Smooth muscle cell (in vitro differentiated cells): ENCODE results near the gene GLRX. TPM values are rescaled to one million over a fixed set of nuclear protein-coding genes. Genes with fewer than 3 reads are reported as not detected.

ENCODE experiments used
- DNase-seq: peaks from one replicate; lab custom pipeline; 2025; ENCODE audit not compliant: unreplicated experiment; lab: John Stamatoyannopoulos, UW
- H2AFZ ChIP-seq: fragments of 200-600 bp; sonication (generic); 2 replicates; pipeline ENCODE4 v1.6.0; 2016; ENCODE audit warnings: antibody characterized with exemption, low read depth, mild to moderate bottlenecking
- H3F3A ChIP-seq: fragments of 200-600 bp; sonication (generic); 2 replicates; pipeline ENCODE4 v1.6.0; 2017; ENCODE audit warnings: antibody characterized with exemption, low read depth
- H3K27ac ChIP-seq: fragments of 200-600 bp; sonication (generic); 2 replicates; pipeline ENCODE4 v1.5.1; 2016; ENCODE audit warnings: low read depth, mild to moderate bottlenecking
- H3K27me3 ChIP-seq: fragments of 200-600 bp; sonication (generic); 2 replicates; pipeline ENCODE4 v1.6.1; 2016; ENCODE audit warnings: low read depth, mild to moderate bottlenecking
- H3K36me3 ChIP-seq: fragments of 200-600 bp; sonication (generic); 2 replicates; pipeline ENCODE4 v1.5.1; 2016; ENCODE audit warnings: low read depth
- H3K4me1 ChIP-seq: fragments of 200-600 bp; sonication (generic); 2 replicates; pipeline ENCODE4 v1.5.1; 2016; ENCODE audit warnings: low read depth
- H3K4me2 ChIP-seq: fragments of 200-600 bp; sonication (generic); 2 replicates; pipeline ENCODE4 v1.6.0; 2016; ENCODE audit warnings: mild to moderate bottlenecking
- H3K4me3 ChIP-seq: fragments of 200-600 bp; sonication (generic); 2 replicates; pipeline ENCODE4 v1.5.1; 2016; ENCODE audit warnings: mild to moderate bottlenecking
- H3K79me2 ChIP-seq: fragments of 200-600 bp; sonication (generic); 2 replicates; pipeline ENCODE4 v1.6.0; 2016; ENCODE audit warnings: low read depth, mild to moderate bottlenecking
- H3K9ac ChIP-seq: fragments of 200-600 bp; sonication (generic); 2 replicates; pipeline ENCODE4 v1.6.0; 2016; ENCODE audit warnings: low read depth
- H3K9me3 ChIP-seq: fragments of 200-600 bp; sonication (generic); replicated peaks from 2 replicates; pipeline ENCODE4 v1.5.1; 2016; ENCODE audit warnings: low read depth
- H4K20me1 ChIP-seq: fragments of 200-600 bp; sonication (generic); 2 replicates; pipeline ENCODE4 v1.6.0; 2016; ENCODE audit warnings: low read depth
- WGBS: methylation state at CpG from one replicate; pipeline ENCODE4 v1.1.7; 2016; ENCODE audit warnings: low lambda C conversion rate; 5-methylcytosine and 5-hydroxymethylcytosine counted together
- polyA plus RNA-seq: library from polyadenylated mRNA; unstranded; fragments of >200 nt; fragmentation: Nextera tagmentation; extraction: Ambion mirVana; gene quantifications from 2 replicates; pipeline ENCODE4 v1.2.1, GENCODE V29; 2016
- total RNA-seq: library from RNA; depleted of rRNA; stranded (reverse); fragments of >200 nt; gene quantifications from 2 replicates; pipeline ENCODE4 v1.2.3, GENCODE V29; 2014
- TF ChIP-seq, protein P1 (sequence below): fragments of 200-600 bp; sonication (generic); IDR thresholded peaks from 2 replicates; pipeline ENCODE4 v1.5.1; 2017; ENCODE audit warnings: borderline replicate concordance, mild to moderate bottlenecking, antibody characterized with exemption; ENCODE audit not compliant: insufficient read depth, poor library complexity, severe bottlenecking

GLRX gene
- total and polyA plus RNA-seq, 2 experiments from 2014 or later: 50.8 to 95.7 TPM

DNA sequence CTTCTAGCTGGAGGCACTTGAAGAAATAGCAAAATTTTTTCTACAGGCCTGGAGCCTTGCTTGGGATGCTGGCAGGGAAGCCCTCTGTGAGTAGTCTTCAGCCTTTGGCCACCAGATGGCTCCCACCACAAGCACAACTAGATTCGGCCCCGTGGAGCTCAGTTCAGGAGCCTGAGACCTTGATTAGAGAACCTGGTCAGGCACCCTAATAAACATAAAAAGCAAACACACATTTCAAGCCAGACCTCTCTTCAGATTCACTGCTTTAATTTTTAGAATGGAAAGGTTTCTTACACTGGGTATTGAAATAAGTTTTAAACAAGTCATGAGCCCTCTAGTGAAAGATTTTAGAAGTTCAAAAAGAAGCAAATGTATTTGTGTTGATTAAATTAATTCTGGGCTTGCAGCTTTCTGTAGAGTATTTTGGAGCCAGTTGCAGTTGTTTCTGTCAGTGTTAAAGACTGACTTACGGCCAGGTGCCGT, 41.4 kb downstream of the GLRX start:
- H3K27me3 ChIP-seq: no peaks in the 10 kb centered on the region
- peaks cover 5% of the 10 kb centered on the region for H3K79me2 ChIP-seq
- no peak overlapping the region for H3K9ac ChIP-seq
- H4K20me1 ChIP-seq: no peaks in the 10 kb centered on the region
- peaks cover 12% of the 10 kb centered on the region for H3F3A ChIP-seq
- peak; percentile 13 for DNase-seq
- no peak overlapping the region for H2AFZ ChIP-seq
- H3K4me1 ChIP-seq: peaks cover 8% of the 10 kb centered on the region
- H3K27ac ChIP-seq: peak overlapping the region; percentile 17
- H3K9me3 ChIP-seq: no peaks in the 10 kb centered on the region
- 57% methylated on average over 4 of the region's 4 CpGs for WGBS
- H3K36me3 ChIP-seq: peaks cover 9% of the 10 kb centered on the region
- no peak overlapping the region for H3K4me2 ChIP-seq
- TF ChIP-seq, protein P1, sequence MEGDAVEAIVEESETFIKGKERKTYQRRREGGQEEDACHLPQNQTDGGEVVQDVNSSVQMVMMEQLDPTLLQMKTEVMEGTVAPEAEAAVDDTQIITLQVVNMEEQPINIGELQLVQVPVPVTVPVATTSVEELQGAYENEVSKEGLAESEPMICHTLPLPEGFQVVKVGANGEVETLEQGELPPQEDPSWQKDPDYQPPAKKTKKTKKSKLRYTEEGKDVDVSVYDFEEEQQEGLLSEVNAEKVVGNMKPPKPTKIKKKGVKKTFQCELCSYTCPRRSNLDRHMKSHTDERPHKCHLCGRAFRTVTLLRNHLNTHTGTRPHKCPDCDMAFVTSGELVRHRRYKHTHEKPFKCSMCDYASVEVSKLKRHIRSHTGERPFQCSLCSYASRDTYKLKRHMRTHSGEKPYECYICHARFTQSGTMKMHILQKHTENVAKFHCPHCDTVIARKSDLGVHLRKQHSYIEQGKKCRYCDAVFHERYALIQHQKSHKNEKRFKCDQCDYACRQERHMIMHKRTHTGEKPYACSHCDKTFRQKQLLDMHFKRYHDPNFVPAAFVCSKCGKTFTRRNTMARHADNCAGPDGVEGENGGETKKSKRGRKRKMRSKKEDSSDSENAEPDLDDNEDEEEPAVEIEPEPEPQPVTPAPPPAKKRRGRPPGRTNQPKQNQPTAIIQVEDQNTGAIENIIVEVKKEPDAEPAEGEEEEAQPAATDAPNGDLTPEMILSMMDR: peak; percentile 74
- H3K4me3 ChIP-seq: no peak overlapping the region

DNA sequence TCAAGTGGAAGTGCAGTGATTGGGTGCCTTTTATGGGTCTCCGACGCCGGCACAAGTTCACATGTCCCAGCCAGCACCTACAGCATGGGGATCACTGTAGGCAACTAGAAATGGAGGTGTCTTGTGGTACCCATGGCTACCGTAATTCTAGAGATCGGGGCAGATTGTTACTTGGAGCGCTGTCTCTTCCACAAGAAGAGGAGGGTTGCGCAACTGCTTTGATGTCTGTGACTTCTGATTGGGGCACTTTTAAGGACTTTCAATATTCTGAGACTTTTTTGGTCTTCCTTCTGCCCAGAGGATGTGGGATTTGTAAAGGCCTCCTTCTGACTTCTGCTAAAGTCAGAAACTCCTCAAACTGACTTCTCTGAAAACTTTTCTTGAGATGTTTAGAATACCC, 41.9 kb downstream of the GLRX start:
- peaks cover 8% of the 10 kb centered on the region for H3K4me1 ChIP-seq
- peaks cover 5% of the 10 kb centered on the region for H3K79me2 ChIP-seq
- H3K9me3 ChIP-seq: no peaks in the 10 kb centered on the region
- no peak overlapping the region for H3K9ac ChIP-seq
- no peak overlapping the region for H2AFZ ChIP-seq
- no peaks in the 10 kb centered on the region for H4K20me1 ChIP-seq
- WGBS: 88% methylated on average over 7 of the region's 7 CpGs
- H3K36me3 ChIP-seq: peaks cover 9% of the 10 kb centered on the region
- TF ChIP-seq, protein P1: no peak
- H3K27ac ChIP-seq: peak overlapping the region; percentile 17
- H3K27me3 ChIP-seq: no peaks in the 10 kb centered on the region
- H3K4me3 ChIP-seq: no peak overlapping the region
- H3K4me2 ChIP-seq: no peak overlapping the region
- peaks cover 12% of the 10 kb centered on the region for H3F3A ChIP-seq
- DNase-seq: no peak

DNA sequence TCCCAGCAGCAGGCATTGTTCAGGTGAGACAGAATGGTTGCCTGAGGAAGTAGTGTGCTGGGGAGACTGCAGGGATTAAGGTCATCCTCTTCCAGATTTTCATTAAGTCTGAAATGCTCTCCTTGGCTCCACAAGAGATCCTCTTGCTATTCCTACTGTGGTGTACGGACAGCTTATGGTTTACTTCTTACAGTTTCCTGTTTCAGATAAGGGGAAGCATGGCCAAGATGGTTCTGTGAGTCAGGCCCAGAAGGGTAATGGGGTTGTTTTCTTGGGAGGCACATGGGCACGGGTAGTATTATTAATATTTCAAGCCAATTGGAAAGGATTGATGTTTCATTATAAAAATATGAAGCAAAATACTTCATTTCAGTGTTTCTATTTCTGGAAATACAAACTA, 42.9 kb downstream of the GLRX start:
- TF ChIP-seq, protein P1: no peak
- Histone ChIP-seq H2AFZ (no peak overlapping the region), H3K4me1 (peaks cover 8% of the 10 kb centered on the region), H3K36me3 (peaks cover 4% of the 10 kb centered on the region), H3K9me3 (no peaks in the 10 kb centered on the region), H3K27me3 (no peaks in the 10 kb centered on the region), H4K20me1 (no peaks in the 10 kb centered on the region), H3K27ac (peak overlapping the region; percentile 64), H3K9ac (no peak overlapping the region), H3F3A (peaks cover 12% of the 10 kb centered on the region), H3K79me2 (peaks cover 5% of the 10 kb centered on the region), H3K4me2 (peak overlapping the region; percentile 62), H3K4me3 (no peak overlapping the region)
- DNase-seq: no peak
- 31% methylated on average over 2 of the region's 2 CpGs for WGBS
